CD14-positive monocyte (primary cell): ENCODE results near the gene CCDC50. TPM values are rescaled to one million over a fixed set of nuclear protein-coding genes. Genes with fewer than 3 reads are reported as not detected.

Source experiments
- DNase-seq, 3 donors: peaks; one replicate each; pipeline ENCODE4 v3.0.0-alpha.2; 2011 to 2022
- H2AFZ ChIP-seq: 2 replicates; pipeline ENCODE4 v1.6.0; 2012; ENCODE audit warnings: mild to moderate bottlenecking, low read depth, low read length, inconsistent platforms; ENCODE audit not compliant: insufficient read depth, poor library complexity, severe bottlenecking
- H3K27ac ChIP-seq, 2 donors: 1 replicate in 1 of 2; 2 replicates in 1 of 2; pipeline ENCODE4 v1.5.1; 2012 to 2013; ENCODE audit warnings: low read length in 2 of 2, control low read depth in 1 of 2, inconsistent platforms in 1 of 2, low read depth in 1 of 2, mild to moderate bottlenecking in 1 of 2
- H3K27me3 ChIP-seq, 2 donors: one replicate each; pipeline versions ENCODE4 v1.6.0 to v1.6.1; 2011 to 2013; ENCODE audit warnings: low read length in 2 of 2; ENCODE audit not compliant: control insufficient read depth in 2 of 2, insufficient read depth in 2 of 2
- H3K36me3 ChIP-seq, 2 donors: replicated peaks in 1 of 2; 1 replicate in 1 of 2; 2 replicates in 1 of 2; pipeline versions ENCODE4 v1.5.1 to v1.6.1; 2012 to 2013; ENCODE audit warnings: low read length in 2 of 2, control low read depth in 1 of 2, inconsistent platforms in 1 of 2, mild to moderate bottlenecking in 1 of 2; ENCODE audit not compliant: insufficient read depth in 2 of 2, control insufficient read depth in 1 of 2
- H3K4me1 ChIP-seq, 2 donors: 1 replicate in 1 of 2; 2 replicates in 1 of 2; pipeline versions ENCODE4 v1.5.1 to v1.6.1; 2012 to 2013; ENCODE audit warnings: low read length in 2 of 2, control low read depth in 1 of 2, inconsistent platforms in 1 of 2, mild to moderate bottlenecking in 1 of 2, moderate library complexity in 1 of 2; ENCODE audit not compliant: insufficient read depth in 2 of 2, control insufficient read depth in 1 of 2
- H3K4me2 ChIP-seq: replicated peaks from 2 replicates; pipeline ENCODE3; 2012; ENCODE audit warnings: low read length, moderate library complexity, mild to moderate bottlenecking; ENCODE audit not compliant: poor library complexity, severe bottlenecking; ENCODE audit errors: extremely low read depth
- H3K4me3 ChIP-seq, 3 experiments: fragments of 200-600 bp in 1 of 3; sonication (generic) in 1 of 3; replicated peaks in 1 of 3; 1 replicate in 2 of 3; 2 replicates in 1 of 3; pipeline ENCODE4 v1.5.1; 2011 to 2013; ENCODE audit warnings: low read length in 3 of 3, mild to moderate bottlenecking in 3 of 3, control low read depth in 2 of 3, low read depth in 2 of 3, inconsistent platforms in 1 of 3, moderate library complexity in 1 of 3
- H3K79me2 ChIP-seq: 2 replicates; pipeline ENCODE4 v1.6.0; 2012; ENCODE audit warnings: mild to moderate bottlenecking, control low read depth, inconsistent platforms, low read length, moderate library complexity; ENCODE audit not compliant: insufficient read depth
- H3K9ac ChIP-seq: 2 replicates; pipeline ENCODE4 v1.6.0; 2017; ENCODE audit warnings: low read length, mild to moderate bottlenecking; ENCODE audit not compliant: insufficient read depth, poor library complexity, severe bottlenecking
- H3K9me3 ChIP-seq, 2 donors: replicated peaks in 1 of 2; 1 replicate in 1 of 2; 2 replicates in 1 of 2; pipeline versions ENCODE4 v1.5.1 to v1.6.1; 2012 to 2013; ENCODE audit warnings: low read length in 2 of 2, control low read depth in 1 of 2; ENCODE audit not compliant: control insufficient read depth in 1 of 2, insufficient read depth in 1 of 2
- H4K20me1 ChIP-seq: 2 replicates; pipeline ENCODE4 v1.6.0; 2012; ENCODE audit warnings: mild to moderate bottlenecking, low read length, control low read depth, moderate library complexity; ENCODE audit not compliant: insufficient read depth
- H3K27ac Mint-ChIP-seq, 7 donors: one replicate each; pipeline ENCODE4 v1.8.0; 2020; ENCODE audit warnings: mild to moderate bottlenecking in 7 of 7, mixed read lengths in 7 of 7, moderate library complexity in 6 of 7, inconsistent platforms in 2 of 7
- H3K27me3 Mint-ChIP-seq, 3 donors: one replicate each; pipeline ENCODE4 v1.8.0; 2021 to 2022; ENCODE audit warnings: low read depth in 3 of 3, mild to moderate bottlenecking in 3 of 3, mixed read lengths in 3 of 3, moderate library complexity in 3 of 3, inconsistent platforms in 1 of 3
- H3K36me3 Mint-ChIP-seq, 2 donors: one replicate each; pipeline ENCODE4 v1.8.0; 2020; ENCODE audit warnings: mixed read lengths in 2 of 2, inconsistent platforms in 1 of 2, mild to moderate bottlenecking in 1 of 2
- H3K4me1 Mint-ChIP-seq: one replicate; pipeline ENCODE4 v1.8.0; 2020; ENCODE audit warnings: mild to moderate bottlenecking, mixed read lengths
- H3K4me3 Mint-ChIP-seq, 2 donors: one replicate each; pipeline ENCODE4 v1.8.0; 2020; ENCODE audit warnings: mild to moderate bottlenecking in 2 of 2, mixed read lengths in 2 of 2, moderate library complexity in 1 of 2
- H3K9me3 Mint-ChIP-seq, 7 donors: one replicate each; pipeline ENCODE4 v1.8.0; 2020 to 2022; ENCODE audit warnings: mixed read lengths in 7 of 7, mild to moderate bottlenecking in 6 of 7, moderate library complexity in 6 of 7, inconsistent platforms in 2 of 7
- CTCF ChIP-seq: fragments of 200-600 bp; IDR thresholded peaks from one replicate; pipeline ENCODE4 v1.8.0; 2022; ENCODE audit warnings: antibody characterized with exemption, mild to moderate bottlenecking
- WGBS: methylation state at CpG from one replicate; pipeline ENCODE4 v1.1.5; 2013; ENCODE audit warnings: missing lambda C conversion rate; ENCODE audit not compliant: insufficient coverage; 5-methylcytosine and 5-hydroxymethylcytosine counted together
- intact Hi-C, 2 donors: fragments of 100-400 bp; cut with micrococcal nuclease; formaldehyde crosslinking; loops; one replicate each; pipeline versions ENCODE4 v1.15.0 to v1.15.1; 2023
- polyA plus RNA-seq, 3 donors: library from polyadenylated mRNA; depleted of rRNA in 1 of 3; unstranded in 2 of 3; stranded (reverse) in 1 of 3; fragments of 300-500 nt in 2 of 3; fragments of >200 nt in 1 of 3; fragmentation: Illumina TruSeq in 2 of 3; gene quantifications; 1 replicate in 2 of 3; 2 replicates in 1 of 3; pipeline ENCODE4 v1.2.3, GENCODE V29; 2012 to 2021

CCDC50 gene
- polyA plus RNA-seq, 3 donors = 13.3 to 29.2 (median 25.8) TPM

- Mint-ChIP-seq H3K27me3 (peaks cover 0 to 4% (median 0%) of the 10 kb centered on the region in 3 donors), H3K27ac (no peak overlapping the region), H3K4me3 (no peak overlapping the region), H3K36me3 (no peaks in the 10 kb centered on the region), H3K9me3 (peaks cover 0 to 2% (median 0%) of the 10 kb centered on the region in 7 donors), H3K4me1 (peaks cover 9% of the 10 kb centered on the region)
- Histone ChIP-seq H3K79me2 (peaks cover 57% of the 10 kb centered on the region), H3K36me3 (no peaks in the 10 kb centered on the region), H4K20me1 (peaks cover 95% of the 10 kb centered on the region), H3K27ac (no peak overlapping the region), H3K9me3 (no peaks in the 10 kb centered on the region), H3K9ac (no peak overlapping the region), H3K4me3 (no peak overlapping the region), H3K4me2 (no peak overlapping the region), H3K4me1 (no peaks in the 10 kb centered on the region), H3K27me3 (no peaks in the 10 kb centered on the region), H2AFZ (no peak overlapping the region)
- no peak for TF ChIP-seq CTCF
- intact Hi-C loops = no loop called here
- WGBS = no CpG with 5 or more reads among the region's 1 CpG
- DNase-seq = no peak
Measured at GRCh38 chr3:191340966-191341365, 11.8 kb downstream of the CCDC50 start.

GRCh38 chr3:191342006-191342405 is 12.8 kb downstream of the CCDC50 start:
- peaks cover 54% of the 10 kb centered on the region for H3K79me2 ChIP-seq
- intact Hi-C loops = no loop called here

More at GRCh38 chr3:191342006-191342405, 12.8 kb downstream of the CCDC50 start:
- H3K9me3 Mint-ChIP-seq = peaks cover 0 to 2% (median 0%) of the 10 kb centered on the region in 7 donors
- no peak overlapping the region for H2AFZ ChIP-seq
- H3K4me3 ChIP-seq = no peak overlapping the region
- H3K27ac ChIP-seq = no peak overlapping the region
- H3K4me2 ChIP-seq = no peak overlapping the region
- no peak overlapping the region for H3K9ac ChIP-seq
- H3K27me3 ChIP-seq = no peaks in the 10 kb centered on the region
- no peaks in the 10 kb centered on the region for H3K4me1 ChIP-seq
- H3K27me3 Mint-ChIP-seq = peaks cover 0 to 4% (median 0%) of the 10 kb centered on the region in 3 donors
- no peaks in the 10 kb centered on the region for H3K9me3 ChIP-seq
- H3K36me3 Mint-ChIP-seq = no peaks in the 10 kb centered on the region
- TF ChIP-seq CTCF = no peak
- DNase-seq = no peak
- H3K36me3 ChIP-seq = no peaks in the 10 kb centered on the region
- H3K4me1 Mint-ChIP-seq = peaks cover 9% of the 10 kb centered on the region
- H3K4me3 Mint-ChIP-seq = no peak overlapping the region
- WGBS = 100% methylated on average over 1 of the region's 2 CpGs
- no peak overlapping the region for H3K27ac Mint-ChIP-seq
- H4K20me1 ChIP-seq = peaks cover 92% of the 10 kb centered on the region
